HEK293 (cell line): ENCODE data around the gene ZNF451.
A peak's percentile ranks its signal among the peaks of the same experiment; 100 is the strongest.

ENCODE experiments used
- CTCF ChIA-PET: fragments of 350-600 bp; formaldehyde crosslinking; extraction: SDS; loops from one replicate; lab custom pipeline; 2021; ENCODE audit warnings: antibody characterized with exemption; lab: Yijun Ruan, JAX
- POLR2A ChIA-PET: fragments of 300-600 bp; formaldehyde crosslinking; extraction: SDS; loops from one replicate; lab custom pipeline; 2020; ENCODE audit warnings: antibody characterized with exemption, inconsistent platforms; lab: Yijun Ruan, JAX
- H3K27ac ChIP-seq: fragments of 200-500 bp; sonication (Bioruptor generic); 2 replicates; pipeline ENCODE4 v1.5.1; 2014; ENCODE audit warnings: low read depth, low read length, control low read depth, inconsistent platforms; ENCODE audit errors: extremely low read depth
- H3K36me3 ChIP-seq, 2 experiments: fragments of 200-500 bp in 1 of 2; sonication (Bioruptor generic) in 1 of 2; 1 replicate in 1 of 2; 2 replicates in 1 of 2; pipeline ENCODE4 v1.5.1; 2014 to 2017; ENCODE audit warnings: inconsistent platforms in 2 of 2, low read length in 2 of 2; ENCODE audit not compliant: control insufficient read depth in 2 of 2, insufficient read depth in 1 of 2
- H3K4me1 ChIP-seq: fragments of 200-500 bp; sonication (Bioruptor generic); 2 replicates; pipeline ENCODE4 v1.5.1; 2014; ENCODE audit warnings: mild to moderate bottlenecking, low read length, inconsistent platforms; ENCODE audit not compliant: control insufficient read depth, insufficient read depth
- H3K4me3 ChIP-seq: 2 replicates; pipeline ENCODE4 v1.5.1; 2011; ENCODE audit warnings: low read depth, mild to moderate bottlenecking, control low read depth, low read length, moderate library complexity
- H3K9me3 ChIP-seq: fragments of 200-500 bp; sonication (Bioruptor generic); 2 replicates; pipeline ENCODE4 v1.5.1; 2014; ENCODE audit warnings: low read depth, low read length, inconsistent platforms; ENCODE audit not compliant: control insufficient read depth, insufficient read depth
- HOXC10 ChIP-seq: sonication (generic); formaldehyde crosslinking; IDR thresholded peaks from 2 replicates; pipeline ENCODE4 v1.8.1; 2023; ENCODE audit warnings: mild to moderate bottlenecking, missing genetic modification reagents
- HOXD13 ChIP-seq: sonication (generic); formaldehyde crosslinking; IDR thresholded peaks from 2 replicates; pipeline ENCODE4 v1.8.0; 2022; ENCODE audit warnings: missing genetic modification reagents, borderline replicate concordance
- KLF10 ChIP-seq: fragments of 450-650 bp; IDR thresholded peaks from 2 replicates; pipeline ENCODE4 v1.5.1; 2018; ENCODE audit warnings: missing biosample characterization, mild to moderate bottlenecking, missing genetic modification characterization
- KLF9 ChIP-seq: fragments of 450-650 bp; formaldehyde crosslinking; IDR thresholded peaks from 2 replicates; pipeline ENCODE4 v1.5.1; 2016; ENCODE audit warnings: missing biosample characterization, missing genetic modification characterization, low read depth
- MZF1 ChIP-seq: fragments of 450-650 bp; formaldehyde crosslinking; IDR thresholded peaks from 2 replicates; pipeline ENCODE4 v1.5.1; 2017; ENCODE audit warnings: missing biosample characterization, missing genetic modification characterization, borderline replicate concordance
- PBX3 ChIP-seq: sonication (generic); formaldehyde crosslinking; IDR thresholded peaks from 2 replicates; pipeline ENCODE4 v1.8.1; 2022; ENCODE audit warnings: mild to moderate bottlenecking, moderate library complexity, missing genetic modification reagents
- PRDM6 ChIP-seq: fragments of 450-650 bp; formaldehyde crosslinking; IDR thresholded peaks from 2 replicates; pipeline ENCODE4 v1.5.1; 2017; ENCODE audit warnings: missing biosample characterization, missing genetic modification characterization
- SP7 ChIP-seq: fragments of 450-650 bp; formaldehyde crosslinking; IDR thresholded peaks from 2 replicates; pipeline ENCODE4 v1.5.1; 2016; ENCODE audit warnings: missing biosample characterization, missing genetic modification characterization
- WT1 ChIP-seq: fragments of 450-650 bp; formaldehyde crosslinking; IDR thresholded peaks from 2 replicates; pipeline ENCODE4 v1.5.1; 2016; ENCODE audit warnings: missing biosample characterization, missing genetic modification characterization
- ZBTB17 ChIP-seq: fragments of 450-650 bp; formaldehyde crosslinking; IDR thresholded peaks from 2 replicates; pipeline ENCODE4 v1.5.1; 2016; ENCODE audit warnings: missing biosample characterization, missing genetic modification characterization
- ZBTB48 ChIP-seq: fragments of 450-650 bp; formaldehyde crosslinking; IDR thresholded peaks from 2 replicates; pipeline ENCODE4 v1.5.1; 2016; ENCODE audit warnings: missing biosample characterization, missing genetic modification characterization
- ZEB2 ChIP-seq: fragments of 450-650 bp; formaldehyde crosslinking; IDR thresholded peaks from 2 replicates; pipeline ENCODE4 v1.5.1; 2016; ENCODE audit warnings: missing biosample characterization, missing genetic modification characterization
- ZNF112 ChIP-seq: fragments of 450-650 bp; formaldehyde crosslinking; IDR thresholded peaks from 2 replicates; pipeline ENCODE4 v1.5.0; 2017; ENCODE audit warnings: missing biosample characterization, missing genetic modification characterization
- ZNF121 ChIP-seq: fragments of 450-650 bp; formaldehyde crosslinking; IDR thresholded peaks from 2 replicates; pipeline ENCODE4 v1.5.1; 2016; ENCODE audit warnings: missing biosample characterization, missing genetic modification characterization
- ZNF133 ChIP-seq: fragments of 450-650 bp; formaldehyde crosslinking; IDR thresholded peaks from 2 replicates; pipeline ENCODE4 v1.5.1; 2016; ENCODE audit warnings: missing biosample characterization, missing genetic modification characterization
- ZNF223 ChIP-seq: fragments of 450-650 bp; formaldehyde crosslinking; IDR thresholded peaks from 2 replicates; pipeline ENCODE4 v1.5.1; 2016; ENCODE audit warnings: missing biosample characterization, missing genetic modification characterization
- ZNF335 ChIP-seq: fragments of 450-650 bp; formaldehyde crosslinking; conservative IDR thresholded peaks from 2 replicates; pipeline ENCODE4 v1.5.1; 2016; ENCODE audit warnings: missing biosample characterization, missing genetic modification characterization
- ZNF514 ChIP-seq: fragments of 450-650 bp; formaldehyde crosslinking; IDR thresholded peaks from 2 replicates; pipeline ENCODE4 v1.5.1; 2016; ENCODE audit warnings: missing biosample characterization, missing genetic modification characterization
- ZNF518A ChIP-seq: fragments of 450-650 bp; formaldehyde crosslinking; conservative IDR thresholded peaks from 2 replicates; pipeline ENCODE4 v1.5.1; 2016; ENCODE audit warnings: low read depth, missing biosample characterization, missing genetic modification characterization
- ZNF629 ChIP-seq: fragments of 450-650 bp; formaldehyde crosslinking; IDR thresholded peaks from 2 replicates; pipeline ENCODE4 v1.5.1; 2017; ENCODE audit warnings: missing biosample characterization, missing genetic modification characterization
- ZNF658 ChIP-seq: fragments of 450-650 bp; formaldehyde crosslinking; IDR thresholded peaks from 2 replicates; pipeline ENCODE4; 2016; ENCODE audit warnings: missing biosample characterization, missing genetic modification characterization
- ZNF660 ChIP-seq: fragments of 450-650 bp; IDR thresholded peaks from 2 replicates; pipeline ENCODE4 v1.5.1; 2018; ENCODE audit warnings: missing biosample characterization, mild to moderate bottlenecking, missing genetic modification characterization
- ZNF792 ChIP-seq: fragments of 450-650 bp; formaldehyde crosslinking; IDR thresholded peaks from 2 replicates; pipeline ENCODE4 v1.5.1; 2016; ENCODE audit warnings: missing biosample characterization, missing genetic modification characterization

The ZNF451 gene

GRCh38 chr6:57172136-57173055, 82.4 kb downstream of the ZNF451 start, which contains the start of gene BAG2 (continued):
- TF ChIP-seq HOXD13 (CRISPR knock-in tag), result no peak
- TF ChIP-seq MZF1, result peak; percentile 43; the same call in 1 of the 2 replicates
- TF ChIP-seq ZNF792 (tag by site-specific recombination), result no peak
- TF ChIP-seq ZNF223, result no peak
- 0 out of 2 replicates have a peak, but pooled peaks have one; percentile 71 for TF ChIP-seq HOXC10 (CRISPR knock-in tag)
- TF ChIP-seq ZNF518A (tag by site-specific recombination), result no peak
- no peak for TF ChIP-seq ZNF514 (tag by site-specific recombination)
- TF ChIP-seq ZNF629 (tag by site-specific recombination), result peak; percentile 56; the same call in 1 of the 2 replicates
- no peak for TF ChIP-seq ZNF133 (tag by site-specific recombination)
- peak; percentile 85 for TF ChIP-seq PBX3 (CRISPR knock-in tag)
- peak; percentile 13; the same call in 1 of the 2 replicates for TF ChIP-seq KLF10
- TF ChIP-seq ZNF660 (tag by site-specific recombination), result peak; percentile 14
- TF ChIP-seq WT1, result peak; percentile 13; the same call in 1 of the 2 replicates
- 0 out of 2 replicates have a peak, but pooled peaks have one; percentile 17 for TF ChIP-seq ZNF121
- no peak for TF ChIP-seq ZNF658
- TF ChIP-seq SP7 (tag by site-specific recombination), result peak; percentile 64

GRCh38 chr6:57173056-57173885, 83.3 kb downstream of the ZNF451 start:
- POLR2A ChIA-PET, result interaction anchor here (2.3 kb wide), 1 partner anchor 48 kb away, joined by 15 read pairs; the partner anchor contains the start of gene RAB23
- H3K27ac ChIP-seq, result peak overlapping the region; percentile 92
- CTCF ChIA-PET, result interaction anchor here (0.9 to 2.1 kb wide), 4 partner anchors 46 to 270 kb away, joined by 3 to 8 read pairs (median 4); partner anchors contain the start of gene PRIM2

More at GRCh38 chr6:57173056-57173885, 83.3 kb downstream of the ZNF451 start:
- TF ChIP-seq ZNF112 (tag by site-specific recombination), result no peak
- TF ChIP-seq ZEB2 (tag by site-specific recombination), result no peak
- 0 out of 2 replicates have a peak, but pooled peaks have one; percentile 11 for TF ChIP-seq KLF10
- peak; percentile 6; the same call in 1 of the 2 replicates for TF ChIP-seq ZNF335
- TF ChIP-seq PRDM6 (tag by site-specific recombination), result peak; percentile 52; the same call in 1 of the 2 replicates
- peak; percentile 64 for TF ChIP-seq ZBTB48 (tag by site-specific recombination)
- TF ChIP-seq KLF9 (tag by site-specific recombination), result no peak
- 0 out of 2 replicates have a peak, but pooled peaks have one; percentile 16 for TF ChIP-seq ZBTB17 (tag by site-specific recombination)
- Histone ChIP-seq H3K9me3 (no peaks in the 10 kb centered on the region), H3K4me3 (peak overlapping the region; percentile 65), H3K36me3 (peaks cover 3 to 5% of the 10 kb centered on the region in 2 experiments; a peak in 2 of 3 replicates), H3K4me1 (peaks cover 14% of the 10 kb centered on the region; the same call in 1 of the 2 replicates)
